Measurements from ENCODE around the gene ACSS1.

- no peak for TF ChIP-seq POLR2A (IDR thresholded peaks at IDR 0.05)
- TF ChIP-seq, protein P1, sequence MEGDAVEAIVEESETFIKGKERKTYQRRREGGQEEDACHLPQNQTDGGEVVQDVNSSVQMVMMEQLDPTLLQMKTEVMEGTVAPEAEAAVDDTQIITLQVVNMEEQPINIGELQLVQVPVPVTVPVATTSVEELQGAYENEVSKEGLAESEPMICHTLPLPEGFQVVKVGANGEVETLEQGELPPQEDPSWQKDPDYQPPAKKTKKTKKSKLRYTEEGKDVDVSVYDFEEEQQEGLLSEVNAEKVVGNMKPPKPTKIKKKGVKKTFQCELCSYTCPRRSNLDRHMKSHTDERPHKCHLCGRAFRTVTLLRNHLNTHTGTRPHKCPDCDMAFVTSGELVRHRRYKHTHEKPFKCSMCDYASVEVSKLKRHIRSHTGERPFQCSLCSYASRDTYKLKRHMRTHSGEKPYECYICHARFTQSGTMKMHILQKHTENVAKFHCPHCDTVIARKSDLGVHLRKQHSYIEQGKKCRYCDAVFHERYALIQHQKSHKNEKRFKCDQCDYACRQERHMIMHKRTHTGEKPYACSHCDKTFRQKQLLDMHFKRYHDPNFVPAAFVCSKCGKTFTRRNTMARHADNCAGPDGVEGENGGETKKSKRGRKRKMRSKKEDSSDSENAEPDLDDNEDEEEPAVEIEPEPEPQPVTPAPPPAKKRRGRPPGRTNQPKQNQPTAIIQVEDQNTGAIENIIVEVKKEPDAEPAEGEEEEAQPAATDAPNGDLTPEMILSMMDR (IDR thresholded peaks at IDR 0.05) = no peak
Observed at GRCh38 chr20:25045343-25045712, 12.6 kb downstream of the ACSS1 start.
